Hepatocyte (in vitro differentiated cells): ENCODE data around the gene GFER. TPM values are rescaled to one million over a fixed set of nuclear protein-coding genes. Genes with fewer than 3 reads are reported as not detected.
A peak's percentile ranks its signal among the peaks of the same experiment; 100 is the strongest.

ENCODE experiments used
- DNase-seq: peaks from one replicate; pipeline ENCODE4 v3.0.0-alpha.2; 2016; ENCODE audit warnings: low spot score
- H2AFZ ChIP-seq: fragments of 200-600 bp; sonication (generic); 2 replicates; pipeline ENCODE4 v1.6.0; 2016; ENCODE audit warnings: antibody characterized with exemption, mild to moderate bottlenecking
- H3K27ac ChIP-seq: fragments of 200-600 bp; sonication (generic); 2 replicates; pipeline ENCODE4 v1.5.1; 2016; ENCODE audit warnings: mild to moderate bottlenecking
- H3K27me3 ChIP-seq: fragments of 200-600 bp; sonication (generic); 2 replicates; pipeline ENCODE4 v1.6.1; 2016
- H3K36me3 ChIP-seq: fragments of 200-600 bp; sonication (generic); replicated peaks from 2 replicates; pipeline ENCODE4 v1.5.1; 2016; ENCODE audit warnings: low read depth; ENCODE audit not compliant: insufficient read depth
- H3K4me1 ChIP-seq: fragments of 200-600 bp; sonication (generic); 2 replicates; pipeline ENCODE4 v1.5.1; 2016; ENCODE audit warnings: mild to moderate bottlenecking, moderate library complexity; ENCODE audit not compliant: insufficient read depth
- H3K4me2 ChIP-seq: fragments of 200-600 bp; sonication (generic); 2 replicates; pipeline ENCODE4 v1.6.0; 2016
- H3K4me3 ChIP-seq: fragments of 200-600 bp; sonication (generic); 2 replicates; pipeline ENCODE4 v1.5.1; 2016; ENCODE audit warnings: mild to moderate bottlenecking
- H3K79me2 ChIP-seq: fragments of 200-600 bp; sonication (generic); 2 replicates; pipeline ENCODE4 v1.6.0; 2017; ENCODE audit warnings: mild to moderate bottlenecking
- H3K9me2 ChIP-seq: fragments of 200-600 bp; sonication (generic); replicated peaks from 2 replicates; pipeline ENCODE4 v1.6.0; 2017; ENCODE audit warnings: mild to moderate bottlenecking; ENCODE audit not compliant: insufficient read depth
- H3K9me3 ChIP-seq: fragments of 200-600 bp; sonication (generic); 2 replicates; pipeline ENCODE4 v1.5.1; 2016; ENCODE audit warnings: low read depth, mild to moderate bottlenecking
- H4K20me1 ChIP-seq: fragments of 200-600 bp; sonication (generic); 2 replicates; pipeline ENCODE4 v1.6.0; 2016; ENCODE audit warnings: mild to moderate bottlenecking; ENCODE audit not compliant: insufficient read depth, poor library complexity, severe bottlenecking
- EZH2 ChIP-seq: fragments of 200-600 bp; sonication (generic); IDR thresholded peaks from 2 replicates; pipeline ENCODE4 v1.6.1; 2016; ENCODE audit warnings: antibody characterized with exemption, mild to moderate bottlenecking, borderline replicate concordance
- EZH2phosphoT487 ChIP-seq: fragments of 200-600 bp; sonication (generic); IDR thresholded peaks from one replicate; pipeline ENCODE4 v1.6.1; 2018; ENCODE audit warnings: antibody characterized with exemption, mild to moderate bottlenecking, low read depth, moderate library complexity; ENCODE audit not compliant: unreplicated experiment, severe bottlenecking
- WGBS: methylation state at CpG from one replicate; pipeline ENCODE4 v1.1.6; 2016; ENCODE audit warnings: low lambda C conversion rate; ENCODE audit errors: missing lambda C conversion rate; 5-methylcytosine and 5-hydroxymethylcytosine counted together
- polyA plus RNA-seq: library from polyadenylated mRNA; unstranded; fragments of >200 nt; fragmentation: Nextera tagmentation; extraction: Ambion mirVana; gene quantifications from 2 replicates; pipeline ENCODE4 v1.2.1, GENCODE V29; 2016
- total RNA-seq: library from RNA; depleted of rRNA; stranded (reverse); fragments of >200 nt; gene quantifications from 2 replicates; pipeline ENCODE4 v1.2.3, GENCODE V29; 2014
- TF ChIP-seq, protein P1 (sequence below): fragments of 200-600 bp; sonication (generic); IDR thresholded peaks from 2 replicates; pipeline ENCODE4 v1.5.1; 2016; ENCODE audit warnings: antibody characterized with exemption, mild to moderate bottlenecking; ENCODE audit not compliant: poor library complexity

Gene GFER
- total and polyA plus RNA-seq, 2 experiments from 2014 or later, result 34.9 to 44.0 TPM

DNA sequence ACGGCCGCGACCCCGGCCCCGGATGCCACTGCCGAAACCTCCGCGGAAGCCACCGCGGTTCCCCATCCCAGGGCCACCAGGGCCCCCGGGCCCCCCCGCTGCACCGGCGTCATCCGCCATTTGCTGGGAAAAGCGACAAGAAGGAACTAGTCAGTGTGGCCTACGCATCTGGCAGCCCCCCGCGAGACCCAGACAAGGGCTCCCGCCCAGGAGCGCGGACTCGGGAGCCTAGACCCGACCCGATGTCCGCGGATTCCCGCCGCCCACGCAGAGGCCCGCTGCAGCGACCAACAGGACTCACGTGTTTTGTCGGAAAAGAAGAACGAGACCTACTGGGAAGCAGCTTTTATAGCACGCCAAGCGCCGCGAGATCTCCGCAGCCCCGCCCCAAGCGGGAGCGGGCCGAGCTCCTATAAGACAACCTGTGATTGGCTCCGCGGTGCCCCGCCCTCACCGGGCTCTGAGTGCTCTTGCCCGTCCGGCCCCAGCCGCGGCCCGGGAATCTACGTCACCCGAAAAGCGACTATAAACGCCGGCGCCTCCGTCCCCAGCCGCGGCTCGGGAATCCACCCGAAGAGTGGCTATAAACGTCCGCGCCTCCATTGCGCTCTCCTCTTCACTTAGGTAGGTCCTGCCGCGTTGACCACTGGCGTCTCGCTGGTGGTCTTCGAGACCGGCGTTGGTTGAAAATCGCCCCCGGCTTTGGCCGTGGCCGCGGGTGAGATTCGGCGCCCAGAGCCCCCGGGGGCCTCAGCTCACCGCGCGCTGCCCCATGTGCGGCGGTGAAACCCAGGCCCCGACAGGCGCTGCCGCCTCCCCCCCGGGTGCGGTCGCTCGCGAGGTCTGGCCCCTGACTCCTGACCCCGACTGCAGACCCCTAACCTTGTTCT lies 19.2 kb upstream of the GFER start, which contains the start of gene RPS2:
Gene RPS2 (minus strand): TSS at position 321 of the 890 bp plus-strand sequence. CDS start 201 bp downstream, at position 120.
- Histone ChIP-seq H3K79me2 (peaks cover 41% of the 10 kb centered on the region), H3K36me3 (no peaks in the 10 kb centered on the region), H2AFZ (peak within 1 kb of the TSS; percentile 66), H3K9me2 (no peaks in the 10 kb centered on the region), H3K27ac (peak within 1 kb of the TSS; percentile 96), H4K20me1 (peaks cover 26% of the 10 kb centered on the region), H3K27me3 (no peaks in the 10 kb centered on the region), H3K9me3 (no peaks in the 10 kb centered on the region), H3K4me1 (peaks cover 16% of the 10 kb centered on the region), H3K4me3 (peak within 1 kb of the TSS; percentile 57), H3K4me2 (peak within 1 kb of the TSS; percentile 92)
- WGBS, result 1% methylated on average over 83 of the region's 97 CpGs
- DNase-seq, result peak; percentile 100
- no peak for TF ChIP-seq EZH2

DNA sequence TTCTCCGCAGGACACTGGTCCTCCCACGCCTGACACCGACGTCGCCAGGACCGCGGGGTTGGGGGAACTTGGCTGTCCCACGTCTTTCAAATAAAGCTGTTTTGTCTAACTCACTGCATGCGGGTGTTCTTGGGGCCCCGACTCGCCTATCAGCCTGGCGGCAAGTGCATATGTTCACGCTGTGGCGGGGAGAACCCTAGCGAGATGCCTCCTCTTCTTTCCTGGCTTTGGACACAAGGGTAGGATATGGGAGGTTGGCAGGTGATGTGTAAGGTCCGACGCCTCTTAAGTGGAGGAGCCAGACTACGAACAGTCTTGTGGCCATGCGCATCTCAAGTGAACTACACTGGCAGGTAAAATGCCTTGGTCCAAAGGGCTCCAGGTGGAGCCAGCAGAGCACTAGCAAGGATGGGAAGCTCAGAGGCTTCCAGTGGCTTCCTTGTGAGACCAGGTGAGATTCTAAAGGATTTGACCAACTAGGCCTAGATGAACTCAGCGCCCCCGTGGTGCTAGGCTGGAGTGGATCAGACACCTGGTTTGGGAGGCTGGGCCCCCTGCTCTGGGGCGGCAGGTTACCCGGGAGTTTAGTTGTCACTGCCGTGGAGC lies 18.5 kb upstream of the GFER start:
- TF ChIP-seq EZH2, result no peak
- TF ChIP-seq EZH2phosphoT487, result no peak
- TF ChIP-seq, protein P1, sequence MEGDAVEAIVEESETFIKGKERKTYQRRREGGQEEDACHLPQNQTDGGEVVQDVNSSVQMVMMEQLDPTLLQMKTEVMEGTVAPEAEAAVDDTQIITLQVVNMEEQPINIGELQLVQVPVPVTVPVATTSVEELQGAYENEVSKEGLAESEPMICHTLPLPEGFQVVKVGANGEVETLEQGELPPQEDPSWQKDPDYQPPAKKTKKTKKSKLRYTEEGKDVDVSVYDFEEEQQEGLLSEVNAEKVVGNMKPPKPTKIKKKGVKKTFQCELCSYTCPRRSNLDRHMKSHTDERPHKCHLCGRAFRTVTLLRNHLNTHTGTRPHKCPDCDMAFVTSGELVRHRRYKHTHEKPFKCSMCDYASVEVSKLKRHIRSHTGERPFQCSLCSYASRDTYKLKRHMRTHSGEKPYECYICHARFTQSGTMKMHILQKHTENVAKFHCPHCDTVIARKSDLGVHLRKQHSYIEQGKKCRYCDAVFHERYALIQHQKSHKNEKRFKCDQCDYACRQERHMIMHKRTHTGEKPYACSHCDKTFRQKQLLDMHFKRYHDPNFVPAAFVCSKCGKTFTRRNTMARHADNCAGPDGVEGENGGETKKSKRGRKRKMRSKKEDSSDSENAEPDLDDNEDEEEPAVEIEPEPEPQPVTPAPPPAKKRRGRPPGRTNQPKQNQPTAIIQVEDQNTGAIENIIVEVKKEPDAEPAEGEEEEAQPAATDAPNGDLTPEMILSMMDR, result no peak
- Histone ChIP-seq H3K4me3 (peak overlapping the region; percentile 51), H3K9me3 (no peaks in the 10 kb centered on the region), H2AFZ (peak overlapping the region; percentile 66), H3K27me3 (no peaks in the 10 kb centered on the region), H3K9me2 (no peaks in the 10 kb centered on the region), H3K4me1 (peaks cover 10% of the 10 kb centered on the region), H3K79me2 (peaks cover 33% of the 10 kb centered on the region), H3K27ac (peak overlapping the region; percentile 96), H4K20me1 (peaks cover 26% of the 10 kb centered on the region), H3K4me2 (peak overlapping the region; percentile 78), H3K36me3 (no peaks in the 10 kb centered on the region)
- 28% methylated on average over 22 of the region's 24 CpGs for WGBS
- DNase-seq, result no peak

DNA sequence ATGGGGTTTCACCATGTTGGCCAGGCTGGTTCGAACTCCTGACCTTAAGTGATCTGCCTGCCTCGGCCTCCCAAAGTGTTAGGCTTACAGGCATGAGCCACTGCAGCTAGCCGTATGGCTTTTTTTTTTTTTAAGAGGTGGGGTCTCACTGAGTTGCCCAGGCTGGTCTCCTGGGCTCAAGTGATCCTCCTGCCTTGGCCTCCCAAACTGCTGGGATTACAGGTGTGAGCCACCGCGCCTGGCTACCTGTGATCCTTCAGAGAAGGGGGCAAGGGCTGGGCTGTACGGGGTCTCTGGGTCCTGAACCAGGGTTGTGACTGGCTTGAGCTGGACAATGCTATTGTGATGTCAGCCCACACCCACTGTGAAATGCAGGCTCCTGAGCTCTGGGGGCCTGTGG lies 17.5 kb upstream of the GFER start, which contains the start of gene RNF151:
Gene RNF151 (plus strand): TSS at position 397 of the 400 bp plus-strand sequence. CDS start 26 bp downstream, outside the sequence.
- no peak for DNase-seq
- Histone ChIP-seq H3K79me2 (peaks cover 35% of the 10 kb centered on the region), H2AFZ (no peak within 1 kb of the TSS), H4K20me1 (peaks cover 24% of the 10 kb centered on the region), H3K9me2 (no peaks in the 10 kb centered on the region), H3K4me2 (peak within 1 kb of the TSS; percentile 78), H3K27me3 (no peaks in the 10 kb centered on the region), H3K36me3 (no peaks in the 10 kb centered on the region), H3K27ac (peak within 1 kb of the TSS; percentile 96), H3K9me3 (no peaks in the 10 kb centered on the region), H3K4me3 (peak within 1 kb of the TSS; percentile 51), H3K4me1 (peaks cover 17% of the 10 kb centered on the region)
- TF ChIP-seq EZH2phosphoT487 (no peak), EZH2 (no peak)
- TF ChIP-seq, protein P1, result no peak
- WGBS, result 99% methylated on average over 6 of the region's 6 CpGs
